CD4-positive, alpha-beta T cell treated with Interferon alpha-2 for 1 hour (primary cell): ENCODE results near the gene PBX4.

Experiments used
- DNase-seq, 2 donors: peaks; one replicate each; pipeline ENCODE4 v3.0.0-alpha.2; 2020 to 2022

PBX4 gene

GRCh38 chr19:19587771-19588170 is 30.7 kb downstream of the PBX4 start:
- no peak for DNase-seq

- no peak for DNase-seq
Measured at GRCh38 chr19:19584356-19584755, 34.1 kb downstream of the PBX4 start.

- no peak for DNase-seq
Measured at GRCh38 chr19:19582471-19582870, 36.0 kb downstream of the PBX4 start.

GRCh38 chr19:19581391-19581790 is 37.1 kb downstream of the PBX4 start:
- DNase-seq = no peak

- no peak for DNase-seq
Measured at GRCh38 chr19:19580418-19580817, 38.1 kb downstream of the PBX4 start.

- no peak for DNase-seq
Measured at GRCh38 chr19:19579533-19580361, 38.7 kb downstream of the PBX4 start.

GRCh38 chr19:19578252-19578651 is 40.2 kb downstream of the PBX4 start:
- no peak for DNase-seq

- DNase-seq = no peak
Measured at GRCh38 chr19:19575411-19575810, 43.1 kb downstream of the PBX4 start.

GRCh38 chr19:19571071-19571786 is 47.3 kb downstream of the PBX4 start:
- DNase-seq = no peak

- DNase-seq = no peak
Measured at GRCh38 chr19:19570571-19570970, 47.9 kb downstream of the PBX4 start.

- no peak for DNase-seq
Measured at GRCh38 chr19:19568802-19569756, 49.4 kb downstream of the PBX4 start.

GRCh38 chr19:19567391-19567790 is 51.1 kb downstream of the PBX4 start:
- no peak for DNase-seq

GRCh38 chr19:19566306-19566705 is 52.2 kb downstream of the PBX4 start:
- no peak for DNase-seq

- no peak for DNase-seq
Measured at GRCh38 chr19:19563348-19563848, 55.1 kb downstream of the PBX4 start.

GRCh38 chr19:19562665-19563347 is 55.7 kb downstream of the PBX4 start:
- DNase-seq = peak; percentile 36 to 64

GRCh38 chr19:19561946-19562664 is 56.4 kb downstream of the PBX4 start:
- no peak for DNase-seq

- no peak for DNase-seq
Measured at GRCh38 chr19:19559931-19560330, 58.6 kb downstream of the PBX4 start.

- DNase-seq = no peak
Measured at GRCh38 chr19:19558636-19559035, 59.9 kb downstream of the PBX4 start.

- DNase-seq = no peak
Measured at GRCh38 chr19:19558055-19558454, 60.4 kb downstream of the PBX4 start.

GRCh38 chr19:19554074-19555023 is 64.1 kb downstream of the PBX4 start:
- peak; percentile 48 to 64 for DNase-seq
